Gastroesophageal sphincter (tissue), 4 donors: ENCODE measurements around the gene FXYD6. TPM values are rescaled to one million over a fixed set of nuclear protein-coding genes. Genes with fewer than 3 reads are reported as not detected.

ENCODE experiments used
- ATAC-seq: fragments of 150-250 bp; one replicate; pipeline ENCODE4 v1.9.1; 2016; ENCODE audit warnings: mild to moderate bottlenecking, moderate library complexity
- H3K27ac ChIP-seq, 4 donors: fragments of 200-600 bp; sonication (generic) in 3 of 4; 1 replicate in 3 of 4; 2 replicates in 1 of 4; pipeline ENCODE4 v1.5.1; 2016 to 2019
- H3K27me3 ChIP-seq: fragments of 200-600 bp; sonication (generic); one replicate; pipeline ENCODE4 v1.5.1; 2019
- H3K36me3 ChIP-seq, 2 donors: fragments of 200-600 bp; sonication (generic); one replicate each; pipeline ENCODE4 v1.5.1; 2019; ENCODE audit warnings: control low read depth in 1 of 2
- H3K4me1 ChIP-seq, 3 donors: fragments of 200-600 bp; sonication (generic); 1 replicate in 2 of 3; 2 replicates in 1 of 3; pipeline ENCODE4 v1.5.1; 2016 to 2019; ENCODE audit warnings: control low read depth in 2 of 3
- H3K4me3 ChIP-seq, 2 donors: fragments of 200-600 bp; sonication (generic); one replicate each; pipeline ENCODE4 v1.5.1; 2019; ENCODE audit warnings: mild to moderate bottlenecking in 1 of 2, moderate library complexity in 1 of 2
- H3K9me3 ChIP-seq, 3 donors: fragments of 200-600 bp; sonication (generic); one replicate each; pipeline ENCODE4 v1.5.1; 2017 to 2019; ENCODE audit warnings: control low read depth in 2 of 3
- EP300 ChIP-seq: sonication (generic); formaldehyde crosslinking; IDR thresholded peaks from one replicate; pipeline ENCODE4 v1.6.1; 2017; ENCODE audit warnings: antibody characterized with exemption, mild to moderate bottlenecking
- POLR2A ChIP-seq, 2 donors: fragments of 450-650 bp; IDR thresholded peaks; one replicate each; pipeline ENCODE4 v1.6.1; 2017; ENCODE audit warnings: antibody characterized with exemption in 2 of 2, mild to moderate bottlenecking in 2 of 2, moderate library complexity in 1 of 2
- POLR2AphosphoS5 ChIP-seq: sonication (generic); formaldehyde crosslinking; IDR thresholded peaks from one replicate; pipeline ENCODE4 v1.6.1; 2017; ENCODE audit warnings: antibody characterized with exemption
- WGBS, 2 donors: methylation state at CpG; one replicate each; pipeline ENCODE4 v1.1.5; 2018; ENCODE audit warnings: low coverage in 1 of 2; 5-methylcytosine and 5-hydroxymethylcytosine counted together
- total RNA-seq, 4 donors: library from RNA; depleted of rRNA; stranded (reverse); fragments of >200 nt; gene quantifications; one replicate each; pipeline ENCODE4 v1.1.0, GENCODE V29; 2016
- TF ChIP-seq, protein P1 (sequence below), 4 experiments: fragments of 200-600 bp in 2 of 4; fragments of 450-650 bp in 2 of 4; sonication (generic) in 1 of 4; IDR thresholded peaks; one replicate each; pipeline ENCODE4 v1.5.1; 2017 to 2019; ENCODE audit warnings: antibody characterized with exemption in 4 of 4, mild to moderate bottlenecking in 2 of 4, moderate library complexity in 2 of 4

Gene FXYD6
- total RNA-seq, 4 donors from 2014 or later = 28.6 to 76.7 (median 74.4) TPM

DNA sequence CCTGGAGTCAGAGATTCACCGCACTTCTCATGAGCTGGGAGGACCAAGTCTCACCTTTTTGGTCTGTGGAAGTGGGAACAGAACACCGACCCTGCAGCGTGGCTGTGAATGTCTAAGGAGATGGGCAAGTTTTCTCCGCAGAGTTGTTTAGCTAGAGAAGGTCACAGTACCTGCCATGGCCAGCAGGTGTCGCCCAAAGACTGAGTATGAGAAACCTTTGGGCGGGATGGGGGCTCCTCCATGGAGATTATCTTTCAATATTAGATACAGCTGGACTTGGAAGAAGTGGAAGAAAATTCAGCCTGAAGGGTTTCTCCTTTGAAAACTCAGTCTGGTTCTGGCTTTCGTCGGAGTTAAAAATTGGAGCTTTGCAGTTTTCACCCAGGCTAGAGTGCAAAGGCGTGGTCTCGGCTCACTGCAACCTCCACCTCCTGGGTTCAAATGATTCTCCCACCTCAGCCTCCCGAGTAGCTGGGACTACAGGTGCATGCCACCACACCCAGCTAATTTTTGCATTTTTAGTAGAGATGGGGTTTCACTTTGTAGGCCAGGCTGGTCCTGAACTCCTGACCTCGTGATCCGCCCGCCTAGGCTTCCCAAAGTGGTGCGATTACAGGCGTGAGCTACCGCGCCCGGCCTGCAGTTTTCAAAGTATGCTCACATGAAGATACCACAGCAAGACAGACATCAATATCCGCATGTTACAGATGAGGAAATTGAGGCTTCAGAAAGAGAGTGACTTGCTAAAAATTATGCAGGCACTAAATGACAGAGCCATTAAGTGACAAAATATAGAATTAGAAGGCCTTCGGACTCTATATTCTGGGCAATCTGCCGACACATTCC is 68.8 kb downstream of the FXYD6 start:
- no peak for TF ChIP-seq EP300
- TF ChIP-seq, protein P1, sequence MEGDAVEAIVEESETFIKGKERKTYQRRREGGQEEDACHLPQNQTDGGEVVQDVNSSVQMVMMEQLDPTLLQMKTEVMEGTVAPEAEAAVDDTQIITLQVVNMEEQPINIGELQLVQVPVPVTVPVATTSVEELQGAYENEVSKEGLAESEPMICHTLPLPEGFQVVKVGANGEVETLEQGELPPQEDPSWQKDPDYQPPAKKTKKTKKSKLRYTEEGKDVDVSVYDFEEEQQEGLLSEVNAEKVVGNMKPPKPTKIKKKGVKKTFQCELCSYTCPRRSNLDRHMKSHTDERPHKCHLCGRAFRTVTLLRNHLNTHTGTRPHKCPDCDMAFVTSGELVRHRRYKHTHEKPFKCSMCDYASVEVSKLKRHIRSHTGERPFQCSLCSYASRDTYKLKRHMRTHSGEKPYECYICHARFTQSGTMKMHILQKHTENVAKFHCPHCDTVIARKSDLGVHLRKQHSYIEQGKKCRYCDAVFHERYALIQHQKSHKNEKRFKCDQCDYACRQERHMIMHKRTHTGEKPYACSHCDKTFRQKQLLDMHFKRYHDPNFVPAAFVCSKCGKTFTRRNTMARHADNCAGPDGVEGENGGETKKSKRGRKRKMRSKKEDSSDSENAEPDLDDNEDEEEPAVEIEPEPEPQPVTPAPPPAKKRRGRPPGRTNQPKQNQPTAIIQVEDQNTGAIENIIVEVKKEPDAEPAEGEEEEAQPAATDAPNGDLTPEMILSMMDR (IDR thresholded peaks at IDR 0.05) = peak in 3 of 4 experiments; percentile 84 to 90 (median 90)
- H3K27ac ChIP-seq = no peak overlapping the region
- WGBS, 2 donors = 21 to 54% methylated on average over 4 to 6 of the region's 22 CpGs
- no peak overlapping the region for H3K4me3 ChIP-seq
- H3K36me3 ChIP-seq = no peaks in the 10 kb centered on the region
- no peaks in the 10 kb centered on the region for H3K9me3 ChIP-seq
- peak; percentile 50 for ATAC-seq
- peaks cover 38% of the 10 kb centered on the region for H3K27me3 ChIP-seq
- H3K4me1 ChIP-seq = peaks cover 0 to 17% (median 0%) of the 10 kb centered on the region in 3 donors

DNA sequence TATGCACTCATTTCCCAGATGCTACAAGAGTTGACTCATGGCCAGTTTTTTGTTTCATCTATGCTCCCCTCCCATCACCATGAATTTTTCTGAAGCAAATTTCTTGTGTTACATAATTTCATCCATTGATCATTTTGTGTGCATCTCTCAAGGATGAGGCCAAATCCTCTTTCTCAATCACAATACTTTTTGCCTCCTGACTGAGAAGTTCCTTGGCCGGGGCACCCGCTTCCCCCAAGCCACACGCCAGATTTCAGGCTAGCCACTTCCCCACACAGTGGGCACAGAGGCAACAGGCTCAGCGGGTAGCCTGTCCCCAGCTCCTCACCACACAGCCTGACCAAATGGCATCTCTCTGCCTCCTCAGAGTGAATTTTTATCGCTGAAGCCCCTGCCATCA is 69.6 kb downstream of the FXYD6 start:
- Histone ChIP-seq H3K4me1 (peaks cover 0 to 17% (median 0%) of the 10 kb centered on the region in 3 donors), H3K4me3 (no peak overlapping the region), H3K36me3 (no peaks in the 10 kb centered on the region), H3K27ac (no peak overlapping the region), H3K9me3 (no peaks in the 10 kb centered on the region), H3K27me3 (peaks cover 38% of the 10 kb centered on the region)
- ATAC-seq = no peak
- TF ChIP-seq, protein P1 (IDR thresholded peaks at IDR 0.05) = no peak
- TF ChIP-seq POLR2AphosphoS5 = no peak
- TF ChIP-seq EP300 = no peak
- TF ChIP-seq POLR2A (IDR thresholded peaks at IDR 0.05) = no peak
- 64 to 67% methylated on average over 1 to 5 of the region's 5 CpGs for WGBS, 2 donors

DNA sequence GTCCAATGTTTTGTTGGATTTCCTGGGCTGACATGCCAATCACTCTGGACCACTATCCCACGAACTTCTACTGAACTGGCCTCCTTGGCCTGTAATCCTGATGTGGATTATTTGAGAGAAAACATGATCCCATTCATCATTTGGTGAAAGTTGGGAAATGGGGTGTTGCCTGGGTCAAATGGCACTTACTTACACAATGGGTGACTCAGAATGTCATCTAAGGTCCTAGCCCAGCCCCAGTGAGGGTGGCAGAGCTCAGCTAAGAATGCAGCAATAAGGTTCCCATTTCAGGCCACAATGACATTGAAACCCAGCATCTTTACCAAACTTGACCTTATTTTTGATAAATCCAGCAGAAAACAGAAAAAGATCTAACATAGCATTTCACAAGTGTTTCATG is 71.4 kb downstream of the FXYD6 start:
- H3K27ac ChIP-seq = no peak overlapping the region
- H3K9me3 ChIP-seq = no peaks in the 10 kb centered on the region
- H3K27me3 ChIP-seq = peaks cover 35% of the 10 kb centered on the region
- peak; percentile 42 for TF ChIP-seq POLR2AphosphoS5
- TF ChIP-seq, protein P1 (IDR thresholded peaks at IDR 0.05) = no peak
- peaks cover 0 to 17% (median 0%) of the 10 kb centered on the region in 3 donors for H3K4me1 ChIP-seq
- ATAC-seq = peak; percentile 18
- H3K4me3 ChIP-seq = no peak overlapping the region
- 40% methylated on average over 1 of the region's 1 CpG; no CpG with 5 or more reads in 1 of the 2 donors for WGBS, 2 donors
- no peaks in the 10 kb centered on the region for H3K36me3 ChIP-seq

DNA sequence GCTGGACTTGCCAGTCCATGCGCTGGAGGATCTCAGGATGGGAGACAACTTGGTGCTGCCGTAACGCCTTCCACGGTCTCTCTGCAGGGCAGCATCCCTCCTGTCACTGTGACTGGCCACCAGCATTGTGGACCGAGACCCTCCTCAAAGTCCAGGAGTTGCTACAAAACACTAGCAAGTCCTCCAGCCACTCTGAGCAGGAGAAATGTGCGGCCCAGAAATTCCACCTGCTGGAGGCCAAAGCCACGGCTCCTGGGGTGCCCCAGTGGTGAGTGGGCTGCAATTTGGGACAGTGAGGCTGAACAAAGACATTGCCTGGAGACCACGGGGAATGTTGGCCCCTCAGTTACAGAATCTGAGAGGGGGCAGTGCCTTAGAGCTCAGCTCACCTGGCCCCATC is 72.6 kb downstream of the FXYD6 start:
- Histone ChIP-seq H3K27me3 (peaks cover 26% of the 10 kb centered on the region), H3K36me3 (no peaks in the 10 kb centered on the region), H3K9me3 (no peaks in the 10 kb centered on the region), H3K27ac (no peak overlapping the region), H3K4me3 (no peak overlapping the region), H3K4me1 (peaks cover 0 to 8% (median 0%) of the 10 kb centered on the region in 3 donors)
- no peak for ATAC-seq
- 86 to 100% methylated on average over 1 of the region's 8 CpGs for WGBS, 2 donors
- TF ChIP-seq POLR2A (IDR thresholded peaks at IDR 0.05) = no peak
- TF ChIP-seq POLR2AphosphoS5 = no peak
- TF ChIP-seq EP300 = no peak
- TF ChIP-seq, protein P1 (IDR thresholded peaks at IDR 0.05) = no peak

DNA sequence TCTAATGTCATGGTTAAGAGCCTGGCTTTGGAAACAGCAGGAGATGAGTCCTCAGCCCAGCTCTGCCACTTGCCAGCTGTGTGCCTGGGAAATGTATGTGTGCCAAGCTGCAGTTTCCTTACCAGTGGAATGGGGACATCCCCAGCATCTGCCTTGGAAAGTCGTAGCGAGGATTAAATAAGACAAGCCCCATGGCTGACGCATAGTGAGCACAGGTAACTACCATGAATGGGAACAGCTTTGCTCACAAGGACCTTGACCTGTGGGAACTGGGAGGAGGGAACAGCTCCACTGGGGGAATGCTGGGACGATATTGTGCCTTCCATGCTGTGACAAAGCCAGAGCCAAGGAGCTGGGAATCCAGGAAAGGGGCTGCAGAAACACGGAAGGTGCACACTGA is 76.8 kb downstream of the FXYD6 start:
- Histone ChIP-seq H3K27me3 (peaks cover 36% of the 10 kb centered on the region), H3K36me3 (no peaks in the 10 kb centered on the region), H3K4me1 (peaks cover 0 to 21% (median 18%) of the 10 kb centered on the region in 3 donors), H3K4me3 (no peak overlapping the region), H3K27ac (no peak overlapping the region), H3K9me3 (no peaks in the 10 kb centered on the region)
- 80 to 87% methylated on average over 4 of the region's 5 CpGs for WGBS, 2 donors
- ATAC-seq = no peak
- TF ChIP-seq POLR2A (IDR thresholded peaks at IDR 0.05) = no peak
- no peak for TF ChIP-seq EP300
- TF ChIP-seq, protein P1 (IDR thresholded peaks at IDR 0.05) = no peak
- TF ChIP-seq POLR2AphosphoS5 = no peak
